ENCODE results near the gene RETREG3.

GRCh38 chr17:42623732-42624596 is 14.8 kb upstream of the RETREG3 start:
- TF ChIP-seq CTCF (IDR thresholded peaks at IDR 0.05) (peak in 2 of 7 experiments; percentile 33), POLR2A (IDR thresholded peaks at IDR 0.05) (peak in 2 of 3 donors; percentile 37 to 48)

Measured in body of pancreas (tissue), 4 donors.